Measurements from ENCODE around the gene FADS6. TPM values are rescaled to one million over a fixed set of nuclear protein-coding genes. Genes with fewer than 3 reads are reported as not detected.

Gene FADS6
- total and polyA plus RNA-seq, 3 donors from 2014 or later, result 0.95 to 2.0 (median 1.4) TPM

DNA sequence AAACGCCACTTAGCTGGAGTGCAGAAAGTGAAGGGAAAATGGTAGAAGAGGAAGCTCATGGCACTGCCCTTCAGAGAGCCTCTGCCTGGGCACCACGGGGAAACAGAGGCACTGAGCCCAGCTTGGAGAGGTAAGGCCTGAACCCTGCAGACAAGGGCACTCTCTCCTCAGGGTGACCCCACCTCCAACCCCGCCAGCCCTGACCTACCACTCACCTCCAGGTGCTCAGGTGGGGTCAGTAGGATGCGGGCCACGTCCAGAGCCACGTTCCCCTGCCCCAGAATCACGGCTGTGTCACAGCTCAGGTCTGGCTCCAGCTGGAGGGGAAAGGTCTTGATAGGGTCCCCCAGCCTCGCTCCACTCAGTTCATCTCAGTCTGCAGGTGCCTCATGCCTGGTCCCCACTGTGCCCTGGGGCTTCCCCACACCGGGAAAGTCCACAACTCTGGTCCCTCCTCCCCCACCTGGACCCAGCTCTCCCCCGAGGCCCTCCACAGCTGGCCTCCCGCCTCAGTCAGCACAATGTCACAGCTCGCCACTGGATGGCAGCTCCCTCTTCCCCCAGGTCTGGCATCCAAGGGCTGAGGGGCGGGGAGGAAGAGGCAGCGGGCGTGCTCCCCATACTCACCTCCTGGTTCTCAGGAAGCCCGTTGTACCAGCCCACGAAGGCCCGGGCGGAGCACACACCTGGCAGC, 27.8 kb downstream of the FADS6 start:
- TF ChIP-seq, protein P1, sequence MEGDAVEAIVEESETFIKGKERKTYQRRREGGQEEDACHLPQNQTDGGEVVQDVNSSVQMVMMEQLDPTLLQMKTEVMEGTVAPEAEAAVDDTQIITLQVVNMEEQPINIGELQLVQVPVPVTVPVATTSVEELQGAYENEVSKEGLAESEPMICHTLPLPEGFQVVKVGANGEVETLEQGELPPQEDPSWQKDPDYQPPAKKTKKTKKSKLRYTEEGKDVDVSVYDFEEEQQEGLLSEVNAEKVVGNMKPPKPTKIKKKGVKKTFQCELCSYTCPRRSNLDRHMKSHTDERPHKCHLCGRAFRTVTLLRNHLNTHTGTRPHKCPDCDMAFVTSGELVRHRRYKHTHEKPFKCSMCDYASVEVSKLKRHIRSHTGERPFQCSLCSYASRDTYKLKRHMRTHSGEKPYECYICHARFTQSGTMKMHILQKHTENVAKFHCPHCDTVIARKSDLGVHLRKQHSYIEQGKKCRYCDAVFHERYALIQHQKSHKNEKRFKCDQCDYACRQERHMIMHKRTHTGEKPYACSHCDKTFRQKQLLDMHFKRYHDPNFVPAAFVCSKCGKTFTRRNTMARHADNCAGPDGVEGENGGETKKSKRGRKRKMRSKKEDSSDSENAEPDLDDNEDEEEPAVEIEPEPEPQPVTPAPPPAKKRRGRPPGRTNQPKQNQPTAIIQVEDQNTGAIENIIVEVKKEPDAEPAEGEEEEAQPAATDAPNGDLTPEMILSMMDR (IDR thresholded peaks at IDR 0.05), result no peak
- no peak for TF ChIP-seq POLR2A (IDR thresholded peaks at IDR 0.05)
- Histone ChIP-seq H3K27me3 (no peaks in the 10 kb centered on the region), H3K36me3 (ENCODE audit: low read depth, missing control alignments) (no peaks in the 10 kb centered on the region), H3K4me1 (peaks cover 39% of the 10 kb centered on the region), H3K27ac (no peak overlapping the region), H3K9me3 (no peaks in the 10 kb centered on the region), H3K4me3 (no peak overlapping the region)
- DNase-seq, result peak; percentile 43
- intact Hi-C loops (cut with DNase I; ENCODE audit: low total_unique reads), result no loop called here
- 53 to 68% methylated on average over 15 to 19 of the region's 19 CpGs for WGBS, 2 donors

DNA sequence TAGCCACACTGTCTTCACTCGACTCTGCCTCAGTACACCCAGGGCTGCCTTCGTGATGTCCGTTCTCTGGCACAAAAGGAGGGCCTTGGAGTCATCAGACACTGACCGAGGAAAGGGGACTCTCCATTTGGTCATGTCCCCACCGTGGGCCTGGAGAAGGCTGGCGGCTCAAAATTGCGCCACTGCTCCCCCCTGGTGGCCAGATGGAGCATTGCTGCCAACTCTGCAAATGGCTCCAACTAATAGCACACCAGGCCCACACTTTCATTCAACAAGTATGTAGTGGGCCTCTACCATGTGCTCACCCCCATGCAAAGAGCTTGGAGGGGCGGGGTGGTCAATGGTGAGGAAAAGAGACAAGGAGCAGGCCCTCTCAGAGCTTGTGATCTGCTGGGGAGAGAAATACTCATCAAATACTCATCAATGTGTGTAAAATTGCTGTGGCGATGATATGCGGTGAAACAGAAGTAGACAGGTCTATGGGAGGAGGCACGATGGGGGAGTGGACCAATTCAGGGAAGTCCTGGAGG, 28.5 kb downstream of the FADS6 start:
- H3K9me3 ChIP-seq, result no peaks in the 10 kb centered on the region
- TF ChIP-seq, protein P1 (IDR thresholded peaks at IDR 0.05), result peak; percentile 94 to 97 (median 97)
- no peak for TF ChIP-seq POLR2A (IDR thresholded peaks at IDR 0.05)
- DNase-seq, result peak; percentile 85
- H3K27ac ChIP-seq, result no peak overlapping the region
- H3K36me3 ChIP-seq (ENCODE audit: low read depth, missing control alignments), result no peaks in the 10 kb centered on the region
- intact Hi-C loops (cut with DNase I; ENCODE audit: low total_unique reads), result loop anchor here (5.0 kb wide), 1 partner anchor 68 kb away; no protein-coding TSS in a partner anchor
- peaks cover 39% of the 10 kb centered on the region for H3K4me1 ChIP-seq
- 42 to 62% methylated on average over 4 to 11 of the region's 11 CpGs for WGBS, 2 donors
- no peaks in the 10 kb centered on the region for H3K27me3 ChIP-seq
- H3K4me3 ChIP-seq, result no peak overlapping the region

DNA sequence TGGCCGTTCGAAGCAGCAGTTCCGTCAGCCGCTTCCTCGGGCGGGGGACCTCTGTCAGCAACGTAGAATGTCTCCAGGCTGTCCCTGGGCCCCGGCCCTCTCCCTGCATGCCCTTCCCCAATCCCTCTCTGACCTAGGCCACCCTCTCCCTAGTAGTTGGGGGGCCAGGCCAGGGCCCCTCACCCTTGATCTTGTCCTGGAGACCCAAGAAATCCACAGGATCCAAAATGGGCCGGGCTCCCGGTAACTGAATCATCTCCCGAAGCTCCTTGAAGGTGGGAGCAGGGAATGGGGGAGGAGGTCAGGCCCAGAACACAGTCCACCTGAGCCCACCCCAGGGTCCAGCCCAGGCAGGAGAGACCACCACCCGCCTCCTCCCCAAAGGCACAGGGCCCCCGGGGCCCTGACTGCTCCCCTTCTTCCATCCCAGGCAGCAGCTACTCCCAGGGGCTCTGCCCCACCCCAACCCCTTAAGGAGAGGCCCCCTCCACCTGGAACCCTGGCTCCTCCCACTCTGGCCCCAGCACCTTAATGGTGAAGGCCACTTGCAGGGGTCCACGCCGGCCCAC, 29.1 kb downstream of the FADS6 start:
- intact Hi-C loops (cut with DNase I; ENCODE audit: low total_unique reads), result loop anchor here (5.0 kb wide), 1 partner anchor 67 kb away; no protein-coding TSS in a partner anchor
- Histone ChIP-seq H3K4me3 (no peak overlapping the region), H3K9me3 (no peaks in the 10 kb centered on the region), H3K4me1 (peaks cover 34% of the 10 kb centered on the region), H3K36me3 (ENCODE audit: low read depth, missing control alignments) (no peaks in the 10 kb centered on the region), H3K27ac (no peak overlapping the region), H3K27me3 (no peaks in the 10 kb centered on the region)
- DNase-seq, result no peak
- no peak for TF ChIP-seq POLR2A (IDR thresholded peaks at IDR 0.05)
- TF ChIP-seq, protein P1 (IDR thresholded peaks at IDR 0.05), result no peak
- whole genome bisulfite sequencing, 2 donors, result 84 to 92% methylated on average over 4 to 15 of the region's 15 CpGs

DNA sequence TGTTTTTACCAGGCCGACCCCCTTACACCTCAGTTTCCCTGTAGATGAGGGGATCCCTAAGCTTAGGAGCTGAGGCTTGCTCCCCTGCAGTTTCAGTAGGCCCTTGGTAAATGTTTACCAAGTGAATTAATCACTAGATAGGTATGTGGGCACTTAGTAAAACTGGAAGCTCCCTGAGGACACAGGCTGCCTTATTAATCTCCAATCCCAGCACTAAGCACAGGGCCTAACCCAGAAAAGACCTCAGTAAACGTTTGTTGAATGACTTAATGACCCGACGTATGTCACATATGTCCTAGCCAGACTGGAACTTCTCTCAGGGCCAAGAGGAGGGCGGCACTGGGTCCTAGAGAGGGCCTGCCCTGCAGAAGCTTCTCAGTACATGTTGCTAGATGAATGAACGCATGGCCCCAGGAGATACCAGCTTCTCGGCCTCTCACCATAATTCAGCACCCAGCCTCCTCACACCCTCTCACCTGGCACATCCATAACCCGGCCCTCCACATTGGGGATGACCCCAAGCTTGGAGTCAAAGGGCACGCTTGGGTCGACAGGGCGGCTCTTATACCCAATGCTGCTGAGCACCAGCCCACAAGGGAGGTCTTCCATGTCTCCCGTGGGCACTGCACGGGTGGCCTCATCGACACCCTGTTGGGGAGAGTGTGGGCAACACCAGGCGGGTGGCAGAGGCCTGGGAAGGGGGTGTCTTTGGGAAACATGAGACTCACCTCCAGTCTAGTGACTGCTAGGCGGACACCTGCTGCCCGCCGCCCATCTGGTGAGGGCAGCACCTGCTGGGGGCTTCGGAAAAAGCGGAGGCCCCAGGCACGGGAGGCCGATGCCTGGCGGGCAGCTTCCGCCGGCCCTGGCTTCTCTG, 29.8 kb downstream of the FADS6 start:
- 88 to 89% methylated on average over 15 to 25 of the region's 25 CpGs for WGBS, 2 donors
- H3K27ac ChIP-seq, result no peak overlapping the region
- TF ChIP-seq, protein P1 (IDR thresholded peaks at IDR 0.05), result no peak
- TF ChIP-seq POLR2A (IDR thresholded peaks at IDR 0.05), result no peak
- no peak for DNase-seq
- no peaks in the 10 kb centered on the region for H3K27me3 ChIP-seq
- intact Hi-C loops (cut with DNase I; ENCODE audit: low total_unique reads), result loop anchor here (5.0 kb wide), 1 partner anchor 66 kb away; no protein-coding TSS in a partner anchor
- H3K36me3 ChIP-seq (ENCODE audit: low read depth, missing control alignments), result no peaks in the 10 kb centered on the region
- H3K9me3 ChIP-seq, result no peaks in the 10 kb centered on the region
- no peak overlapping the region for H3K4me3 ChIP-seq
- peaks cover 26% of the 10 kb centered on the region for H3K4me1 ChIP-seq
